Natural killer cell (primary cell): ENCODE results near the gene CCNDBP1. TPM values are rescaled to one million over a fixed set of nuclear protein-coding genes. Genes with fewer than 3 reads are reported as not detected.
A peak's percentile ranks its signal among the peaks of the same experiment; 100 is the strongest.

Experiments used
- ATAC-seq, 3 donors: fragments of 150-1000 bp in 2 of 3; fragments of 200-7000 bp in 1 of 3; cut with Tn5 transposase; 1 replicate in 1 of 3; 2 replicates in 2 of 3; pipeline ENCODE4 v1.10.0; 2021; ENCODE audit warnings: mild to moderate bottlenecking in 2 of 3, moderate library complexity in 2 of 3
- DNase-seq, 2 donors: peaks; one replicate each; pipeline versions ENCODE4 v3.0.0 to v3.0.0-alpha.2; 2013 to 2021; ENCODE audit warnings: mixed read lengths in 1 of 2
- H3K27ac ChIP-seq: one replicate; pipeline ENCODE4 v1.5.1; 2013; ENCODE audit warnings: mild to moderate bottlenecking, low read length
- H3K27me3 ChIP-seq: one replicate; pipeline ENCODE4 v1.6.1; 2013; ENCODE audit warnings: low read length; ENCODE audit not compliant: control insufficient read depth, insufficient read depth
- H3K36me3 ChIP-seq: one replicate; pipeline ENCODE4 v1.6.1; 2013; ENCODE audit warnings: low read length; ENCODE audit not compliant: control insufficient read depth, insufficient read depth
- H3K4me1 ChIP-seq: one replicate; pipeline ENCODE4 v1.6.1; 2013; ENCODE audit warnings: low read length; ENCODE audit not compliant: control insufficient read depth, insufficient read depth
- H3K4me3 ChIP-seq: one replicate; pipeline ENCODE4 v1.5.1; 2013; ENCODE audit warnings: low read length
- H3K9me3 ChIP-seq: one replicate; pipeline ENCODE4 v1.6.1; 2013; ENCODE audit warnings: low read length; ENCODE audit not compliant: control insufficient read depth, insufficient read depth
- H3K27ac Mint-ChIP-seq, 2 donors: one replicate each; pipeline ENCODE4 v1.8.0; 2022; ENCODE audit warnings: mild to moderate bottlenecking in 2 of 2, mixed read lengths in 2 of 2, moderate library complexity in 1 of 2
- H3K27me3 Mint-ChIP-seq, 2 donors: one replicate each; pipeline ENCODE4 v1.8.0; 2022; ENCODE audit warnings: low read depth in 2 of 2, mixed read lengths in 2 of 2
- H3K36me3 Mint-ChIP-seq: one replicate; pipeline ENCODE4 v1.8.0; 2022; ENCODE audit warnings: mixed read lengths
- H3K4me1 Mint-ChIP-seq, 2 donors: one replicate each; pipeline ENCODE4 v1.8.0; 2022; ENCODE audit warnings: mixed read lengths in 2 of 2
- H3K4me3 Mint-ChIP-seq: one replicate; pipeline ENCODE4 v1.8.0; 2022; ENCODE audit warnings: mild to moderate bottlenecking, moderate library complexity, mixed read lengths
- H3K9me3 Mint-ChIP-seq, 2 donors: one replicate each; pipeline ENCODE4 v1.8.0; 2022; ENCODE audit warnings: mixed read lengths in 2 of 2
- WGBS: methylation state at CpG from one replicate; pipeline ENCODE4 v1.1.7; 2013; ENCODE audit warnings: missing lambda C conversion rate; ENCODE audit not compliant: insufficient coverage; 5-methylcytosine and 5-hydroxymethylcytosine counted together
- intact Hi-C: fragments of 100-400 bp; cut with micrococcal nuclease; formaldehyde crosslinking; loops from one replicate; pipeline ENCODE4 v1.14.2; 2022
- total RNA-seq, 4 donors: library from RNA; stranded (reverse); fragments of 120-200 nt in 1 of 4; gene quantifications; one replicate each; pipeline versions ENCODE4 v1.2.3 to v1.2.4, GENCODE V29; 2013 to 2022
- TF ChIP-seq, protein P1 (sequence below): fragments of 200-600 bp; IDR thresholded peaks from one replicate; pipeline ENCODE4 v1.8.0; 2022; ENCODE audit warnings: antibody characterized with exemption

CCNDBP1 gene
- total RNA-seq, result 100 to 1,000 TPM; 120 to 150 (median 129) TPM
- 164 TPM for total RNA-seq (2013)

DNA sequence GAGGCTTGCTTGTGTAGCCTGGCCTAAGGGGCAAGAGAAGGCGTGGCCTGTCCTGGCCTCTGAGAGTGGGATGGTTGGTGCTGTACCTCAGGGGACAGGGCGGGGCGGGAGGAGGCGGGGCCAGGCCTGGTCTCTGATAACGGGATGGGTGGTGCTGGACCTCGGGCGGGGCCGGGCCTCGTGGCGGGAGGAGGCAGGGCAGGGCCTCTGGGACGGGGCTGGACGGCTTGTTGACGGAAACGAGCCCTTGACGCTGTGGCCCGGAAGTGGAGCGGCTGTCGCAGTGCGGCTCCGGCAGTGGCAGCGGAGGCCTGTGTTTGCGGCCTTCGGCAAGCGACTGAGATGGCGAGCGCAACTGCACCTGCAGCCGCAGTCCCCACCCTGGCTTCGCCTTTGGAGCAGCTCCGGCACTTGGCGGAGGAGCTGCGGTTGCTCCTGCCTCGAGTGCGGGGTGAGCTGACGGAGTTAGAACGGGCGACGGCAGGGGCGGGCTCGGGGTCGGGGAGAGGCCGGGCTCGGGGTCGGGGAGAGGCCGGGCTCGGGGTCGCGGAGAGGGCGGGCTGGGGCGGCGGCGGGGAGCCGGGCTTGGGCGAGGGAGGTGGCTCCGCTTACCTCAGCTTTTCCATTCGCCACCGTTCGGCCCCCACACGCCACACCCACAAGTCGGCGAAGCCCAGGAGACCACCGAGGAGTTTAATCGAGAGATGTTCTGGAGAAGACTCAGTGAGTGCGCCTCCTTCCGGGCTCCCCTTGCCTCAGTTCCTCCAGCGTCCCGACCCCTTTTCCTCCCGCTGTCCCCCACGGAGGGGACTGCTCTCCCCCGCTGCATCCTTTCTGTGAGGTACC, at the start of gene CCNDBP1:
Gene CCNDBP1, plus strand, starts transcription at position 247 of the 846 bp plus-strand sequence. Its CDS starts 96 bp downstream, at position 343.
- intact Hi-C loops, result loop anchor here (5.0 kb wide), 1 partner anchor 78 kb away; the partner anchor contains the start of gene UBR1
- Mint-ChIP-seq H3K9me3 (no peaks in the 10 kb centered on the region), H3K4me3 (peak within 1 kb of the TSS; percentile 93), H3K36me3 (no peaks in the 10 kb centered on the region), H3K4me1 (peaks cover 35 to 49% of the 10 kb centered on the region in 2 donors), H3K27me3 (no peaks in the 10 kb centered on the region), H3K27ac (peak within 1 kb of the TSS; percentile 91 to 96)
- H3K4me3 ChIP-seq, result peak within 1 kb of the TSS; percentile 73
- ATAC-seq, result peak; percentile 83 to 96 (median 91)
- peak; percentile 82 to 90 for DNase-seq
- H3K36me3 ChIP-seq, result peaks cover 28% of the 10 kb centered on the region
- H3K27ac ChIP-seq, result peak within 1 kb of the TSS; percentile 93
- H3K27me3 ChIP-seq, result no peaks in the 10 kb centered on the region
- TF ChIP-seq, protein P1, sequence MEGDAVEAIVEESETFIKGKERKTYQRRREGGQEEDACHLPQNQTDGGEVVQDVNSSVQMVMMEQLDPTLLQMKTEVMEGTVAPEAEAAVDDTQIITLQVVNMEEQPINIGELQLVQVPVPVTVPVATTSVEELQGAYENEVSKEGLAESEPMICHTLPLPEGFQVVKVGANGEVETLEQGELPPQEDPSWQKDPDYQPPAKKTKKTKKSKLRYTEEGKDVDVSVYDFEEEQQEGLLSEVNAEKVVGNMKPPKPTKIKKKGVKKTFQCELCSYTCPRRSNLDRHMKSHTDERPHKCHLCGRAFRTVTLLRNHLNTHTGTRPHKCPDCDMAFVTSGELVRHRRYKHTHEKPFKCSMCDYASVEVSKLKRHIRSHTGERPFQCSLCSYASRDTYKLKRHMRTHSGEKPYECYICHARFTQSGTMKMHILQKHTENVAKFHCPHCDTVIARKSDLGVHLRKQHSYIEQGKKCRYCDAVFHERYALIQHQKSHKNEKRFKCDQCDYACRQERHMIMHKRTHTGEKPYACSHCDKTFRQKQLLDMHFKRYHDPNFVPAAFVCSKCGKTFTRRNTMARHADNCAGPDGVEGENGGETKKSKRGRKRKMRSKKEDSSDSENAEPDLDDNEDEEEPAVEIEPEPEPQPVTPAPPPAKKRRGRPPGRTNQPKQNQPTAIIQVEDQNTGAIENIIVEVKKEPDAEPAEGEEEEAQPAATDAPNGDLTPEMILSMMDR, result peak; percentile 40
- peaks cover 16% of the 10 kb centered on the region for H3K4me1 ChIP-seq
- H3K9me3 ChIP-seq, result no peaks in the 10 kb centered on the region
- under 1% methylated on average over 68 of the region's 69 CpGs for WGBS

GRCh38 chr15:43143203-43143941, 41.8 kb upstream of the CCNDBP1 start:
- no peaks in the 10 kb centered on the region for H3K27me3 ChIP-seq
- peaks cover 51% of the 10 kb centered on the region for H3K36me3 ChIP-seq
- Mint-ChIP-seq H3K27me3 (no peaks in the 10 kb centered on the region), H3K4me1 (peaks cover 12 to 13% of the 10 kb centered on the region in 2 donors), H3K9me3 (no peaks in the 10 kb centered on the region), H3K4me3 (no peak overlapping the region), H3K36me3 (peaks cover 28% of the 10 kb centered on the region), H3K27ac (peak overlapping the region; percentile 42 to 45)
- TF ChIP-seq, protein P1, result no peak
- intact Hi-C loops, result no loop called here
- WGBS, result 97% methylated on average over 4 of the region's 4 CpGs
- no peaks in the 10 kb centered on the region for H3K9me3 ChIP-seq
- no peak for DNase-seq
- no peak for ATAC-seq
- no peak overlapping the region for H3K4me3 ChIP-seq
- no peaks in the 10 kb centered on the region for H3K4me1 ChIP-seq
- H3K27ac ChIP-seq, result no peak overlapping the region

DNA sequence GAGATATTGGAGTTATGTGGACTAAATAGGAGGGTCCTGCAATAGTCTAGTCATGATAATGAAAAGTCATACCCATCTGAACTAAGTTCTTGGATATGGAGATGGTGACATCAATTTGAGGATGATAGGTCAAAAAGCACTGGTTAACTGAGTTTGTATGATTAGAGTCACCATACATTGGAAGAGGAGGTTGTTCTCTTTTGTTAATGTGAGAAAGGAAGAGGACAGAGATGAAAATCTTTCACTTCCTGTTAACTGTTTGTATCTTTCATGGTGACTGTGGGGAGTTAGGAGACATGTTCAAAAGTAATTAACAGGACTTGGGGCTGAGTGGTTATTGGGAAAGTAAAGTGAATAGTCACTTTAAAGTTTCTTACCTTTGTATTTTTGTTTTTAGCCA, 40.7 kb upstream of the CCNDBP1 start:
- H3K9me3 ChIP-seq, result no peaks in the 10 kb centered on the region
- H3K27ac Mint-ChIP-seq, result peak overlapping the region; percentile 42 to 45
- intact Hi-C loops, result no loop called here
- peaks cover 49% of the 10 kb centered on the region for H3K36me3 ChIP-seq
- H3K27me3 Mint-ChIP-seq, result no peaks in the 10 kb centered on the region
- H3K9me3 Mint-ChIP-seq, result no peaks in the 10 kb centered on the region
- no peak for ATAC-seq
- H3K27me3 ChIP-seq, result no peaks in the 10 kb centered on the region
- H3K36me3 Mint-ChIP-seq, result peaks cover 24% of the 10 kb centered on the region
- H3K4me1 Mint-ChIP-seq, result peaks cover 12 to 13% of the 10 kb centered on the region in 2 donors
- no peak overlapping the region for H3K27ac ChIP-seq
- H3K4me3 Mint-ChIP-seq, result no peak overlapping the region
- H3K4me3 ChIP-seq, result no peak overlapping the region
- TF ChIP-seq, protein P1, result no peak
- no peaks in the 10 kb centered on the region for H3K4me1 ChIP-seq
- DNase-seq, result no peak
